NCI-H187 (cell line): ENCODE results near the gene RNF128.

Source experiments
- DNase-seq, 2 experiments: peaks; one replicate each; lab custom pipeline; 2025; lab: John Stamatoyannopoulos, UW

RNF128 gene

DNA sequence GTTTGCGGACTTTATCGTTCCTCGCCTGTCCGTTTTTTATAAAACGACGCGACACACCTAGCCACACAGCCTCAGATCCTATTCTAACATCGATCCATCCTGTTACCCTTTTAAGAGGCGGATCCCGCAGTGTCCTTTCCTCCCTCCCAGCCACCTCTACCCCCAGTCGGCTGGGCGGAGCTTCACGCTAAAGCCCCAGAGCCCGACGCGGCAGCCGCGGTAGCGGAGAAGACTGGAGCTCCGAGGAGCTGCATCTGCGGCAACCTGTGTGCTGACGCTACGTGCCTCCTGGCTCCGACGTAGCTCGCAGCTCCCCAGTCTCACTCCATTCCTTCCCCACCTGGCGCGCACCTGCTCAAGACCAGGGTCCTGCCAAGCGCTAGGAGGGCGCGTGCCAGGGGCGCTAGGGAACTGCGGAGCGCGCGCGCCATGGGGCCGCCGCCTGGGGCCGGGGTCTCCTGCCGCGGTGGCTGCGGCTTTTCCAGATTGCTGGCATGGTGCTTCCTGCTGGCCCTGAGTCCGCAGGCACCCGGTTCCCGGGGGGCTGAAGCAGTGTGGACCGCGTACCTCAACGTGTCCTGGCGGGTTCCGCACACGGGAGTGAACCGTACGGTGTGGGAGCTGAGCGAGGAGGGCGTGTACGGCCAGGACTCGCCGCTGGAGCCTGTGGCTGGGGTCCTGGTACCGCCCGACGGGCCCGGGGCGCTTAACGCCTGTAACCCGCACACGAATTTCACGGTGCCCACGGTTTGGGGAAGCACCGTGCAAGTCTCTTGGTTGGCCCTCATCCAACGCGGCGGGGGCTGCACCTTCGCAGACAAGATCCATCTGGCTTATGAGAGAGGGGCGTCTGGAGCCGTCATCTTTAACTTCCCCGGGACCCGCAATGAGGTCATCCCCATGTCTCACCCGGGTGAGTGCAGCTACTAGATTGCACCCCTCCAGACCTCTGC lies at the start of gene RNF128:
Gene RNF128 (plus strand): TSS at position 217 of the 953 bp plus-strand sequence. CDS start 213 bp downstream, at position 430.
- peak in 1 of 2 experiments; percentile 1 for DNase-seq

- DNase-seq: no peak
Observed at GRCh38 chrX:106680716-106681115, 45.8 kb upstream of the RNF128 start.

DNA sequence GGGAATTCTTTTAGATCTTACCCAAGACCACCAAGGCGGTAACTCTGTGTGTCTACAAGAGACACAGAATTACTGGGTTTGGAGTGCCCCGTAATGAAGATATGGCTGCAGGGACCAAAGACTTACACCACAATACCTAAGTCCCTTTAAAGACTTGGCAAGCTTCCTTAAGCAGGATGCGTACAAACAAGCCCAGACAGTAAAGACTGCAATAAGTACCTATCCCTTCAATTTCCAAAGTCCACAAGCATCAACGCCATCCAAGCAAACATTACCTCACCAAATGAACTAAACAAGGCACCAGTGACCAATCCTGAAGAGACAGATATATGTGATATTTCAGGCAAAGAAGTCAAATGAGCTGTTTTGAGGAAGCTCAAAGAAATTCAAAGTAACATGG lies 42.3 kb upstream of the RNF128 start:
- DNase-seq: no peak

- no peak for DNase-seq
Observed at GRCh38 chrX:106692425-106693065, 34.0 kb upstream of the RNF128 start.

DNA sequence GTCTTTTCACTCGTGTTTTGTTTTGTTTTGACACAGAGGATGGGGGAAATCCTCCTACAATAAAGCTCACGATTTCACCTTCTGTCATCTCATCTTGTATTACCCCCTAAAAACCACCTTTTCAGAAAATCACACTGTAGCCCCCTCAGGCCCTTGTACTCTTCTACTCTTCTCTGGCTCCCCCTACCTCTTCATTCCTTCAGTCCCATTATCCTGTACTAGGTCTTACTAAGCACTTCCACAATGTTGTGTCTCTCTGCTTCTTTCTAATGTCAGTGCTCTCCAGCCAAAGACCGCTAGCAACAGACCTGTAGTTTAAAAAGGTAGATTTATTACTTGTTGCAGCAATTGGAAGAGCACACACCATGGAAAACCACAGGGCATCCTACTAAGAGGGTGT lies 30.0 kb upstream of the RNF128 start:
- DNase-seq: no peak

DNA sequence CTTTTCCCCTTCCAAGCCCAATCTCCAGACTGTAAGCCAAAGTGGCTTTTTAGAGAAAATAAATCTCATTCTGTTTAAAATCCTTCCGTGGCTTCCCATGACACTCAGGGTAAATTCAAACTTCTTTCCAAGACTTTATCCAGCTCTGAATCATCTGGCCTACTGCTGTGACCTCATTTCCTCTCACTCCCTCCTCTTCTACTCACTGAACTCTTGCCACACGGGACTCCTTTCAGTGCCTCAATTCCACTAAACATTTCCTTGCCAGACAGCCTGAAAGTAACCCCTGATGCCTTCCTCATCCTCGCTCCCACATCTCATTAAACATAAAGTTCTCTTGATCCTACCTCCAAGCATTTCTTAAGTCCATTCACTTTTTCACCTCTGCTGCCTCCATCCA lies 27.8 kb upstream of the RNF128 start:
- DNase-seq: no peak

DNA sequence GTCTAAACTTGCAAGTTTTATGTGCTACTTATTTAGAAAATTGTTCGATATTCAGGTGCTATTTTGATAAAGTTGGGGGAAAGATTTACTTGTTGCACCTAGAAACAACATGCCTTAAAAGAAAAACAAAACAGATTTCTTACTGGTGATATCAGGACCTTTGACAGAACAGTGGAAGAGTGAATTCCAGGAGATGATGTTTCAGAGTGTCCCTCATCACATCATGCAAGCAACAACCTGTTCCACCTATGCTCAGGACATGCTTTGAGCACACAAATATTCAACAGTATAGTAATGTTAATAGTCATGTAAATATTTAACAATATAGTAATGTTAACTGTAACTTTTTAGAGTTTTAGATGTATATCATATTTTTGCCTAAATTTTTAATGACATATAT lies 23.9 kb upstream of the RNF128 start:
- DNase-seq: no peak

GRCh38 chrX:106706466-106706865 lies 20.0 kb upstream of the RNF128 start:
- no peak for DNase-seq

DNA sequence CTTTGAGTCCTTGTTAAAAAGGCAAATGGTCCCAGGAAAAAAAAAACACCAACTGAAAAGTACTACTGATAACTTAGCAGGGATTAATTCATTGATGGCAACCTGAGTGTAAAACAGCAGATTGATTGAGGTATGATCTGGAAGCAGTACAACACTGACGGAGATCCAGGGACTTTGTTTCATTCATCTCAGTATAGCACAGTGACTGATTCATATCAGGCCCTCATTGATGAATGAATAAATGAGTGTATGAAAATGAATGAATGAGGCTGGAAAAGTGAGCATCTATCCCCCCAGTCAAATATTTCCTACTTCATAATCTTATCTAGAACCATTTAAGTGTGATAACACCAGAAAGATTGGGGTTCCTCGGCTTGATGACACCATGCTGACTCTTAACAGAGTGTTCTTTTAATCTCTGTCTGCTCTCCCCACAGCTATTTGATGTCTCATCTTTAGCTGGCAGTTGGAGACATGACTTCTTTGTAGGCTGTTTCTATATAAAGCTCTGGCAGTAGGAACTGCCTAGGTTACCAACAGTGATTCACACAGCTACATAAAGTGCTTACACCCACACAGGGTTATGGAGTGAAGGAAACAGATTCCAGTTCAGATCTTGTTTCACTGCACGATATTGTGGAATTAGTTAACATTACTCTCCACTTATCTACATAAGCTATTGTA lies 18.6 kb upstream of the RNF128 start:
- no peak for DNase-seq

- DNase-seq: no peak
Observed at GRCh38 chrX:106710771-106711170, 15.7 kb upstream of the RNF128 start.

- DNase-seq: no peak
Observed at GRCh38 chrX:106711375-106711774, 15.1 kb upstream of the RNF128 start.

DNA sequence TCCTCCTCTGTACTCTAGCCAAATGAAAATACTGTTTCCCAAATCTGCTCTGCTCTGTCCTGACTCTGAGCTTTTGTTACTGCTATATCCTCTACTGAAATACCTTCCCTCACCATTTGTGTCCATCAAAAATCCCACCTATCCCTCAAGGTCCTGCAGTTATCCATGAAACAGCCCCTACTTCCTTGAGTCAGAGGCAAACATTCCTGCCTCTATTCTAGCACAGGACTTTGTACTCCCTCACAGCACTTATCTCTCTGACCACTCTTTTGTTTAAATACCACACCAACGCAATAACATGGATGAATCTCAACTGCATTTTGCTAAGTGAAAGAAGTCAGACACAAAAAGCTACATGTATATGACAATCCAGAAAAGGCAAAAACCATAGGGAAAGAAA lies 10.5 kb upstream of the RNF128 start:
- no peak for DNase-seq

DNA sequence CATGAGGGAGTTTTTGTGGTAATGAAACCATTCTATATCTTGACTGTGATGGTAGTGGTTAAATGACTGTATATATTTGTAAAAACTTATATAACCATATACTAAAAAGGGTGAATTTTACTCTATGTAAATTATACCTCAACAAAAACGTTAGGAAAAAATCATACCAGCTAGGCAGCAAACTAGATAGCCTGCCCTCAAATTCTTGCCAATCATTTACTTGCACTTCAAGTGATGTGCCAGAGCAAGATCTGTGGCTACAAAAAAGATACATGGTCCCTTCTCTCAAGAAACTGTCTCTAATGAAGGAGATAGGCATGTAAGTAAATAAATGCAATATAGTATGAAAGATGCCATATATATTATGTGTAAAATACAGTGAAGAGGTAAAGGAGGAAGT lies 10.0 kb upstream of the RNF128 start:
- DNase-seq: no peak

DNA sequence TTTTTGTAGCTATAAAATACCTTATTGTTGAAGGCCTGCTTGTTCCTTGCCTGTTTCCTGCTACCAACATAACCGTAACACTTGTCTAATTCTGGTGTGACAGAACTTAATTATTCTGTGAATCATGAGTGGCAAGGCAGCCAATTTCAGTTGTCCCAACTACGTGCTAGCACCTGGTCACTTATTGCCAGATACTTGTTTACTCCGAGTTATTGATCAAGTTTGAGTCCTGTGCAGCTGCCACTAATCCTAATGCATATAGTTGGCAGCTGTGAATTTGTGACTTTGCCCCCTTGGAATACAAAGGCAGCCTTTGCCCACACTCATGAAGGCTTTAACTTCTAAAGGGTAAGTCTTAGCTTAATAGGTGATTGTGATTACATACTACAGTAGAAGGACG lies 7.8 kb upstream of the RNF128 start:
- DNase-seq: no peak

DNA sequence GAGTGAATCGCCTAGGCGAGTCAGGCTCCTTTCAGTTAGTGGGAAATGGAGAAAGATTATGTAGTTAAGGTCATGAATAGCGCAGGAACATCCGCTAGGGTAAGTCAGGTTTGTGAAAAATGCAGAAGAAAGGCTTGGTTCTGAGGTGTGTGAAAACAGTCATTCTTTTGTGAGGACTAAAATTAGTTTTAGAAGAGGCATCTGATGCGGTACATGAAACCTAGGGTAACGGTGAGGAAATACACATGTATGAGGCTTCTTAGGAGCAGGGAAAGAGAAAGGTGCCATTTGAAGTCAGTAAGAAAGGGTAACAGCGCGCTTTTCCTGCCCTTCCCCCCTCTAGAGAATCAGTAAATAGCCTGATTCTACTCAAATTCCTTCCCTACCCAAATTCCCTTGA lies 570 bp upstream of the RNF128 start:
- DNase-seq: no peak

- DNase-seq: no peak
Observed at GRCh38 chrX:106728337-106728736, 1.8 kb downstream of the RNF128 start.

DNA sequence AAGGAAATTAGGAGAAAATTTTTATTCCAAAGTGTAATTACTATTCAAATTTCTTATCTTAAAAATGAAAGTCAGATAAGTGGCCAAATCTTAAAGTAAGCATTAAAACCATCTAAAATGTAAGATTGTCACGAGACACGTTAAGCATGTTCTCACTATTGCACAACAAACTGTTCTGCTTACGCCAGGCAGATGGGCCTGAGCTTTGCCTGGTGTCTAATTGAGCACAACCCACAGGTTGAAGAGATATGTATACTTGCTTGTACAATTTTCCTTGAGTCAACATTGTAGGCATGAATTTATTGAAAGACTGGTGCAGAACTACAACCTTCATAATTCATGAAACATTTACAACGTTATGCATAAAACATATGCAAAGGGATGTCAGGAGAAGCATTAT lies 3.9 kb downstream of the RNF128 start:
- no peak for DNase-seq

DNA sequence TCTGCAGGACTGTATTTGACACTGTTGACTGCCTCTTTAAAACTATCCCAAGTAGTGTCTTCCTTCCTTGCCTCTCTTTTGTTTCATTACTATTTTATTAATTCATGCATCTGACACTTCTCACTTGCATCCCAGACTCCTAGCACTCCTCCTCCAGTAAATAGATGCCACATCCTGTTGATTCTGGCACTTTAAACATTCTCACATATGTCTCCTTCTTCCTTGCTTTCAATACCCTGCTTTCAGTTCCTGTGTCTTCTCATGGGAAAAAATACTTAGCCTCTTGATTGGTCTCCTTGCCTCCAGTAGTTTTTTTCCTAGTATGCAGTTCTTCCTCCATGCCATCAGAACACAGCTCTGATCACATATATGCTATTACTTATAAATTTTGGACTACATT lies 5.1 kb downstream of the RNF128 start:
- no peak for DNase-seq

- DNase-seq: no peak
Observed at GRCh38 chrX:106734827-106735226, 8.3 kb downstream of the RNF128 start.

DNA sequence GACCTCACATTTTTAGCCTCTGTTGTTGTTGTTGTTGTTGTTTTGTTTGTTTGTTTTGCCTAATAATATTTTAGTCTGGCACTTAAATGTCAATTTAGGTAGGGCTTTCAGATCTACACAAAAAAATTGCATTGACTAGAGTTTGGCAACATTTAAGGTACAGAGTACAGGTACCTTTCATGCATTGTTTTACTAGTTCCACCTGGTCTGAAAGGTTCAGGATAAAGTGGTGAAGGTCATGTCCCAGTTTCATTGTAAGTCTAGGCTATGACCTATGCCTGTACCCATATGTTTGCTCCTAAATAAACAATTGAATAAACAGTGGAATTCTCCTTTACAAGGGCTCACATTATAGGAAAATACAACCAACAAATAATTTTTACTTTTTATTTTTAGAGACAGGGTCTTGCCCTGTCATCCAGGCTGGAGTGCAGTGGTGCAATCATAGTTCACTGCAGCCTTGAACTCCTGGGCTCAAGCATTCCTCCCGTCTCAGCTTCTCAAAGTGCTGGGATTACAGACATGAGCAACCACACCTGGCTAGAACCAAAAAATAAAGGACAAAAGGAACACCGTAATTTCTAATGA lies 13.8 kb downstream of the RNF128 start:
- no peak for DNase-seq

- no peak for DNase-seq
Observed at GRCh38 chrX:106742193-106742592, 15.7 kb downstream of the RNF128 start.

- no peak for DNase-seq
Observed at GRCh38 chrX:106742805-106743204, 16.3 kb downstream of the RNF128 start.
